CD4-positive, alpha-beta T cell treated with Interferon gamma for 1 hour (primary cell): Measurements from ENCODE around the gene PARP3.
A peak's percentile ranks its signal among the peaks of the same experiment; 100 is the strongest.

Source experiments
- DNase-seq: peaks from one replicate; pipeline ENCODE4 v3.0.0-alpha.2; 2020

The PARP3 gene

DNA sequence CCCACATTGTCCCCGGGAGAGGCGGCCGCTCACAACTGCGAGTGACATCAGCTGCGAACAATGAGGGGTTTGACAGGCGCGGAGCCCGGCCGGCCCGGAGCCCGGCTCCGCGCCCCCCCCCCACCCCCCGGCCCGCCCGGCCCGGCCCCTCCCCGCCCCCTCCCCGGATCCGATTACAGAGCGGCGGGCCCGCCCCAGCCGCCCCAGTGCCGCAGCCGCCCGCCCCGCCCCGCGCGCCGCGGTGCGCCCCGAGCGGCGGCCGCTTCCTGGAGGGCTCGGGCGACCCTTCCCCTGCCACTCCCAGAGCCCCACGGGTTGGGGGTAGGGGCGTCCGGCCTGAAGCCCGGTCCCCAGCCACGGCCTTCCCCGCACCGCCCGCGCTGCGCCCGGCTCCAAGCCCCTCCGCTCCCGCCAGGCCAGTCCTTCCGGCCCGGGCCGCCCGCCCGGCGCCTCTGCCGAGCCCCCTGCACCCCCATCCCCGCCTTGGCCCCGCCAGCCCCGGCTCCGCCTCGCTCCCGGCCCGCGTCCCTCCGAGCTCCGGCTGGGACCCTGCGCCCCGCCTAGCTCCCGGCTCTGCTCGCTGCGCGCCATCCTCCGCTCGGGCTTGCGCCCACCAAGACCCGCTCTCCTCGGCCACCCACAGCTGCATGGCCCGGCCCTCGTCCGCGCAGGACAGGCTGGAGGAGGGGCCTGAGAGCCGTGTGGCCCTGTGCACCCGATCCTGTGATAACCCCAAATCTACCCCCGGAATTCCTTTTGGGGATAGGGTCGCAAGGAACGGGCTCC is 25.4 kb downstream of the PARP3 start, which contains the start of gene PCBP4:
PCBP4 (minus strand) TSS at position 71 of the 786 bp plus-strand sequence. CDS start 6,214 bp downstream, outside the sequence.
- peak; percentile 14 for DNase-seq

DNA sequence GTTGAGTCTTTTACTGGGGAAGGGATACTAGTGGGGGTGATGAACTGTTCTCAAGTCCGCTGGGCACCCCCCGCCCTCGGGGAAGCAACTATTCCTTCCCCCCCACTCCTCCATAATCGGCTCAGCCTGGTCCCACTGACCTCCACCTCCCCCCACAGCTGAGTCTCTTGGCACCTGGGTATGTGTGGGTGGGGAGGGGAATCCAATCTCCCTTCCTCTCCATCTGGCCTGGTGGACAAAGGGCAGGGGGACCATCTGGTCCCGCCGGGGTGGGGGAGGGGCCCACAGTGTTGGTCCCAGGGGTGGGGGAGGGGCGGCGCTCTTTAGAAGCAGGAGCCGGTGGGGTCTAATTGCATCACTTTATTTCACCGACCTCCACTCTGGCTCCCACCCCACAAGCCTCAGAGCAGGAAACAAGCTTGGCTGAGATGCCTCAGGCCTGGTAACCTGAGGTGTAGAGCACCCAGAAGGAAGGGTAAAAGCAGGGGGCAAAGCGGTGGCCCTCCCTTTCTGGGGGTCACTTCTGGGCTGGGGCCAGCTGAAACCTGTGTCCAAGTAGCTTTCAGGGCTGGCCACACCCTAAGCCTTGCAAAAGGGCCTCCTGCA is 26.1 kb downstream of the PARP3 start:
- no peak for DNase-seq

DNA sequence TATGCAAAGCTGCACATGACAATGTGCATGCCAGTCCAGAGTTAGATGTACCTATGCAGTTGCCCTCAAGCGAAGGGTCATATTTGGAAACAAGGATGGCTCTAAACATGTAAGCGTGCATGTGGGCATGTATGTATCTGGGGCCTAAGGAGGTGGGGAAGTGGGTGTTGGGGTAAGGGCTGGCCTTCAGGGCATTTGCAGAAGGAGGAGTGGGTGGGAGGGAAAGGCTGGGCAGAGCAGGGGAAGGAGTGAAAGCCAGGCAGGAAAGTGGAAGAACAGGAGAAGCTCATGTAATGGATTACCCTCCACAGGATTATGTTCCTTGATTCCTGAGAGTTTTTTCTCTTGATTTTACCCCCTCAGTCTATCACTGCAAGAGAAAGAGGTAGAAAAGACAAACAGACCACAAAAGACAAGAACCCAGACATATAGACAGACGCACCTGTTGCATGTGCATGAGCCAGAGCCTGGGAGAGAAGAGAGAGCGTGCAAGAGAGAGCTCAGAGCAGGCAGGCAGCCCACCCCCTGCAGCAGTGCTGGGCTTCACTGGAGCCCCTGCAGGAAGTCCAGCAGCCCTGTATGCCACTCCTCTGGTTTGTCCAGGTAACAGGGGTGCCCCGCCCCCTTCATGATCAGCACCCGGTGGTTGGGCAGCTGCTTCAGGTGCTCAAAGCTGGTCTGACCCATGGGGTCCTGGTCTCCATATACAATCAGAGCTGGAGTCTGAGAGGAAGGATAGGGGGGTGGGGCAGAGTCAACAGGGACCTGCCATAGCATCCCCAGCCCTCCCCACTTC is 26.9 kb downstream of the PARP3 start:
- no peak for DNase-seq

DNA sequence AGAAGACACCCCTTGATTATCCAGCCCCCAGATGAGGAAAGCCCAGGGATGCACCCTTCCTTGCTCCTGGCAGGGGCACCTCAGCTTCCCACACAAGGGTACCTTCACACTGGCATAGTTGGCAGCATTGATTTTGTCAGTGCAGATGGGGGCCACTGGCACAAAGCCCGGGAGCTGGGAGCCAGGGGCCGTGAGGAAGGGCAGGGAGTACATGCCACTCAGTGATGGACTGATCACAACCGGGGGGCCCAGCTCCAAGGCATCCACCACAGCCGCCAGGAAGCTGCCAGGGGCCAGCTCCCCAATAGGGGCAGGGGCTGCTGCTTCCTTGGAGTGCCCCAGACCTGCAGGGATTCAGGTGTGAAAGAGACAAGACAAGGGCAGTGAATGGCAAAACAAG is 27.7 kb downstream of the PARP3 start:
- DNase-seq, result no peak

DNA sequence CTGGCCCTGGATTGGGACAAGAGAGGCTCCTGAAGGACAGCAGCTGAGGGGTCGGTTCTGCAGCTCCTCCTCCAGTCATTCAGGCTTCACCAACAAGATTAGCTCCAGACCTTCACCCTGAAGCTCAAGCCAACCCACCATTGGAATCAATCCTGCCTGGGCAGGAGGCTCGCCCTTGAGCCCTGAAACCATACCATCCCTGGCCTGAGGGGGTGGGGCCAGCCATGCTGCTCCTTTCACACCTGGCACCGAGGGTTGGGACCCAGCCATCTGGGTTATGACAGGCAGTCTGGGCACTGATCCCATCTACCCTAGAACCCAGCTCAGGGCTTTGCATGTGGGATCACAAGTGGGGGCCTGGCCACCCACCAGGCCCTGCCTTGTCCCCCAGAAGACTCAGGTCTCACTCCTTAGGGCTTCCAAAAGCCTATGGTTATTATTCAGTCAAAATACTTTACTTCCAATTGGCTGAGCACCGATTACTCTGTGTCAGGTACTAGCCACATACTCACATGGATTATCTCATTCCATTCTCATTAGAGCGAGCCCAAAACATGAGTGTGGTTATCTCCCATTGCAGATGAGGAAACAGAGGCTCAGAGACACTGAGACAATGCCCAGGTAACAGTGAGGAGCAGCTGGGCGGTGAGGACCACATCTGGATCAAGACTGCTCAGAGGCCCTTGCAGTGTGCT is 28.6 kb downstream of the PARP3 start:
- no peak for DNase-seq

DNA sequence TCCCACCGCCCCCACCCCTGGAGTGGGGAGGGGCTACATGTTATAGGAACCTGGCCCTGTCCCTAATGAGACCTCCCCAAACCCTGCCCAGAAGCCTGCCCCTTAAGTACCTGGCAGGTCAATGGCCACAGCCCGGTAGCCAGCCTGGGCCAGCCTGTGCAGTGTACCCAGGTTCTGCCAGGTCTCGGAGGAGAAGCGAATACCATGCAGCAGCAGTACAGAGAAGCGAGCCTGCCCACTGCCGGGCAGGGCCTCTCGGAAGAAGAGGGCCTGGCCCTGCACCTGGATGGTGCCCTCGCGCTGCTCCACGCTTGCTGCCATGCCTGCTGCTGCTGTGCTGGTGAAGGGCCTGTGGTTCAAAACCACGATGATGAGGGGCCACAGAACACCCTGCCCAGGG is 29.2 kb downstream of the PARP3 start:
- no peak for DNase-seq

DNA sequence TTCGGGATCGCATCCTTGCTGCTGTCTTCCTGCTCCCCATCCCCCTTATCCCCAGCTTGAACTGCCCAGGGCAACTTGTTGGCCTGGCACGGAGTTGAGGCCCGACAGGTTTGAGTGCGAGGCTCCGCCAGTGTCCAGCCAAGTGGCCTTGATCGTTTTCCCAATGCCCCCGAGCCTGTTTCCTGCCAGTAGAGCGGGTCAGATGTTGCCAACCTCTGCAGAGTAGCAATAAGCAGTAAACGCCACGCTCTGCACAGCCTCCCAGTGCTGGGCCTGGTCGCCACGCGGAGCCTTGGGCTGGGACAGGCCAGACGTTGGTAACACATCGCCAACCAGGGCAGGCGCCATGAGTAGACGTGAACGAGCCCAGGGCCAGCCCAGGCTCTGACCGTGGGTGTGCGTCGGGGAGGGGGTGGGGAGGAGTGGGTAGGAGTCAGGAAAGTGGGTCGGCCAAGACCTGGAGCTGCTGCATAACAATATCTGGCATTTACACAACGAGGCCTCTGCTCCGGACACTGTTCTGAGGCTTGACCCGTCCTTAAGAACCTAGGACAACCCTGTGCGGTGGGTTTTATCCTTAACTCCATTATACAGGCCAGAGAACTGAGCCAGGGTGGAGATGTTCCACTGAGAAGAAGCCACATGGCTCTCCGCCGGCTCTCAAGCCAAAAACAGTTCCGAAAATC is 32.3 kb downstream of the PARP3 start:
- no peak for DNase-seq

DNA sequence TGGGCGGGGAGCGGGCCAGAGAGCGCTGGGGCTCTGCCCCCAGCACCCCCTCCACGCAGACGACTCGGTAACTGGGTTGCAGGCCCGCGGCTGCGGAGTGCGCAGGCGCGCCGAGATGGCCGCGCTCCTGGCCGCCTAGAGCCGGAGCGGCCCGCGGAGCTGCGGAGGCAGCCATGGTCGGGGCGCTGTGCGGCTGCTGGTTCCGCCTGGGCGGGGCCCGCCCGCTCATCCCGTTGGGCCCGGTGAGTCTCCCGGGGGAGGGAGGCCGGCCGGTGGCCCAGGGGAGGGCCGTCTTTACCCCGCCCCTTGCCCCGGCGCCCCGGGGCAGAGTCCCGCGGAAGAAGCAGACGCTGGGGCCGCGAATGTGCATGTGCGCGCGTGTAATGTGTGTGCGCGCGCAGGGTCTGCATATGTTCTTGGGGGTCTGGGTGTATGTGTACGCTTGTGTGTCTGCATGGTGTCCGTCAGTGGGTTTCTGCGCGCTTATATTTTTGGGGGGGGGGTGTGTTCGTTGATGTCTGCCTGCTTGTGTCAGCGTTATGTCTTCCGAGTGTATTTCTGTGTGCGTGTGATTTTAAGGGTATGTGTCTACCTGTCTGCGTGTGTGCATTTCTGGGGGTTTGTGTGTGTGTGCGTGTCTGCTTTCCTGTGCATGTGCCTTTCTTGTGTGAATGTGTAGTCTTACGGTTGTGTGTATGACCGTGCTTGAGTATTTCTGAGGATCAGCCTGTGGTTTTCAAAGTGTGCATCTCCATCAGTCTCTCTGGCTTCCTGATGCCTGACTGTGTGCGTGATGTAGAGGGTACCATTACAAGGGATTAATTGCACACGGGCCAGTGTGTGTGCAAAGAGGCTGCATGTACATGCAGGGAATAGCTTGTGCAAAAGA is 33.0 kb downstream of the PARP3 start, which contains the start of gene ABHD14A:
ABHD14A (plus strand) TSS at position 102 of the 889 bp plus-strand sequence; CDS start at position 174, 72 bp downstream.
- peak; percentile 79 for DNase-seq

DNA sequence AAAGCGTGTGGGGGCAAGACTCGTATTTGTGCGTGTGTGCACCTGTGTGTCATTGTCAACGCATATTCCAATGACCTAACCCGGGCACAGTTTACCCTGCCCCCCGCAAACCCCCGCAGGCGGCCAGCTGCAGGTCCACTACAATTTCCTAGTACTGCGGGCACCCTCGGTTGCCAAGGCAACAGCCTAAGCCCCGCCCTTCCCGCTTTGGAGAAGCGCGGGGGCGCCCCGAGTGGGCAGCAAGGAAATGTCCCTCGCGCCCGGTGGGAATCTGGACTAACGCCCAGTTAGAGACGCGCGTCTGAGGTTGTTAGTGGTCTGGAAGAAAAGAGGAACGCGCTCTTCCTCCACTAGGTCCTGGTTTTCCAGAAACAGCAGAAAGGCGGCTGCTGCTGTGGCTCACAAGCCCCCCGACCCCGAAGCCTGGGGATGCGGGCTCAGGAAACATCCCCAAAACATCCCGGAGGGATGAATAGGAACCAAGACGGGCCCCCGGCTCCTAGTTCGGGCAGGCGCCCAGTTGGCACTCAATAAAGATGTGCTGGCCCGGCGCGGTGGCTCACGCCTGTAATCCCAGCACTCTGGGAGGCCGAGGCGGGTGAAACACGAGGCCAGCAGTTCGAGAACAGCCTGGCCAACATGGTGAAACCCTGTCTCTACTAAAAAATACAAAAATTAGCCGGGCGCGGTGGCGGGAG is 33.8 kb downstream of the PARP3 start:
- DNase-seq, result peak; percentile 32

DNA sequence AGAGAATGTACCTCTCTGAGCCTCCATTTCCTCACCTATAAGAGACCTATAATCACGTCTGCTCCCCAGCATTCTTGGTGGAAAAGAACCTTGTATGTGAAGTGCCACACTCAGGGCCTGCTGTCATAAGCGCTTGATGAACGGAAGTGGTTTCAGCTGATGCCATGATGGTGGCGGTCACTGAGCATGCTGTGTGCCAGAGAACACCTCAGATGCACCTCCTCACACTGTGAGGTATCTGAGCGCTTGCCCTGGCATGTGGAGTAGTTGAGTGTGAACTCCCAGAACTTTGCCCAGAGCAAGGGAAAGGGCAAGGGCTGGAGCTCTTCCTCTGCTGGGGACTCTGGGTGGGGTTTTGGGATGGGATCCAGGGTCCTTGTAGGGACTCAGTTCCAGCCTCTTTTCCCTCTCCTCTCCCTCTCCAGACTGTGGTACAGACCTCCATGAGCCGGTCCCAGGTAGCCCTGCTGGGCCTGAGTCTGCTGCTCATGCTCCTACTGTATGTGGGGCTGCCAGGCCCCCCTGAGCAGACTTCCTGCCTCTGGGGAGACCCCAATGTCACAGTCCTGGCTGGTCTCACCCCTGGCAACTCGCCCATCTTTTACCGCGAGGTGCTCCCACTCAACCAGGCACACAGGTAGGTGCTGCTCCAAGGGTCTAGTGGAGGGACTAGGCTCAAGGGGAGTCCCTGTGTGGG is 35.4 kb downstream of the PARP3 start:
- peak; percentile 20 for DNase-seq

DNA sequence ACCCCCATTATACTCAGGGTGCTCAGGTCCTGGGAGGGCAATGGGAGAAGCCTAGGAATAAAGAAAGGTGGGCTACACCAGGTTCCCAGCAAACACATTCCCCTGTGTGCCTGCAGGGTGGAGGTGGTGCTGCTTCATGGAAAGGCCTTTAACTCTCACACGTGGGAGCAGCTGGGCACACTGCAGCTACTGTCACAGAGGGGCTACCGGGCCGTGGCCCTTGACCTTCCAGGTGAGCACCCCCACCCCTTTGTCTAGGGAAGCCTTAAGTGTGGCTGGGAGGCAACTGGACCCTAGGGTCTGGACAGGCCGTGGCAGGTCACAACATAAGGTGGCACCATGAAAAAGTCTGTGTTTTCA is 36.0 kb downstream of the PARP3 start:
- DNase-seq, result no peak

DNA sequence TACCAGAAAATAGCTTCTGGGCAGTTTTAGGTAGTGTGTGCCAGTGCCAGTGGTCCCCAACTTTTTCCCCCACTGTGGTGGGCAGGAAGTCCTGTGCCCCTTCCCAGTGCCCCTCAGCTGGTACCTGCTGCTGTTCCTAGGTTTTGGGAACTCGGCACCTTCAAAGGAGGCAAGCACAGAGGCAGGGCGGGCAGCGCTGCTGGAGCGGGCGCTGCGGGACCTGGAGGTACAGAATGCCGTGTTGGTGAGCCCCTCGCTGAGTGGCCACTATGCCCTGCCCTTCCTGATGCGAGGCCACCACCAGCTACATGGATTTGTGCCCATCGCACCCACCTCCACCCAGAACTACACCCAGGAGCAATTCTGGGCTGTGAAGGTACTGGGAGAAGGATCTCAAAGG is 38.1 kb downstream of the PARP3 start:
- no peak for DNase-seq

DNA sequence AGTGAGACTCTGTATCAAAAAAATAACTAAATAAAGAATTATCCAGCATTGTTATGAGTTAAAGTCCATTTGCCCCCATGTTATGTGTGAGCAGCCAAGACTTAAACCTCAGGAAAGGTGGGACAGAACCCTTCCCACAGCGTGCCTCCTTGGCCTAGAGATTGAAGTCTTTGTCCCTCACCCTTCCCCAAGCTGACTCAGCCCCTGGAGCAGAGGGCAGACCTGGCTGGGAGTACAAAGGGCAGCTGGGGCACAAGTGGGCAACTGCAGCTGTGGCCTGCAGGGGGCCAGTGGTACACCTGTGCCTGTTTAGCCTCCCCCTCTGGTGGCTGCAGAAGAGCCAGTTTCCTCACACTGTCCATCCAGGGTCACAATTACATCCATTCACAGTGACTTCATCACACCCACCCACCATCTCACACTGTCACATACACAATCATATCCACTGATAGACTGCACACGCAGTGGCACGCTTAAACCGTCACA is 40.2 kb downstream of the PARP3 start:
- peak; percentile 19 for DNase-seq

DNA sequence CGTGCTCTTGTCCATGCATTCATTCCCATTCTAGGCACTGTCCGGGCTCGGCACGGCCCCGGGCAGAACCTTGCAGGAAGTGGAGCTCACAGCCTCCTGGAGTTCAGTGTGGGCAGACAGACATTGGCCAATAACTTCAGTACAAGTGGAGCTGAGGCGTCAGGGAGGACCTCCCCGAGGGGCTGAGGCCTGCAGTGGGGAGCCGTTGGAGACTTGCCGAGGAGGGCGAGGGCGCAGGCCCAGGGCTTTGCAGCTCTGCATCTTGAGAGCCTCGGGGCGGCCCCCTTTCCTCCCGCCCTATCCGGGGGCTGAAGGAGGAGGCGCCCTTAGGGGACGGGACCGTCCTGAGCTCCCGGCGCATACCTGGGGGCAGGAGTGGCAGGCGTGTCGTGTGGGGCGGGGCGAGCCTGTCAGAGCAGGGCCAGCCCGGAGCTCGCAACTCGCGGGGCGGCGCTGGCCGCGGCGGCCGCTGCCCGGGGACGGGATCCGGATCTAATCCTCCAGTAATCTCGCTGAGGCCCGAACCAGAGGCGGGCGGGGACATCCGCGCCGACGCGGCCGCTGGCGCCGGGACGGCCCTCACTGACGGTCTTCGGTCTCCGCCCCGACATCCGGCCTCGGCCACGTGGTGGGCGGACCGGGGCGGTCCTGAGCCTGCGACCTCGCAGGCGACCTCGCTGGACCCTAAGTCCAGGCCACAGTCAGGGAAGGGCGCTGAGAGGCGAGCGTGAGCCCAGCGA is 40.8 kb downstream of the PARP3 start, which contains the start of gene ACY1:
ACY1 (plus strand) TSS at position 698 of the 740 bp plus-strand sequence. CDS start 530 bp downstream, outside the sequence.
- peak; percentile 60 for DNase-seq

DNA sequence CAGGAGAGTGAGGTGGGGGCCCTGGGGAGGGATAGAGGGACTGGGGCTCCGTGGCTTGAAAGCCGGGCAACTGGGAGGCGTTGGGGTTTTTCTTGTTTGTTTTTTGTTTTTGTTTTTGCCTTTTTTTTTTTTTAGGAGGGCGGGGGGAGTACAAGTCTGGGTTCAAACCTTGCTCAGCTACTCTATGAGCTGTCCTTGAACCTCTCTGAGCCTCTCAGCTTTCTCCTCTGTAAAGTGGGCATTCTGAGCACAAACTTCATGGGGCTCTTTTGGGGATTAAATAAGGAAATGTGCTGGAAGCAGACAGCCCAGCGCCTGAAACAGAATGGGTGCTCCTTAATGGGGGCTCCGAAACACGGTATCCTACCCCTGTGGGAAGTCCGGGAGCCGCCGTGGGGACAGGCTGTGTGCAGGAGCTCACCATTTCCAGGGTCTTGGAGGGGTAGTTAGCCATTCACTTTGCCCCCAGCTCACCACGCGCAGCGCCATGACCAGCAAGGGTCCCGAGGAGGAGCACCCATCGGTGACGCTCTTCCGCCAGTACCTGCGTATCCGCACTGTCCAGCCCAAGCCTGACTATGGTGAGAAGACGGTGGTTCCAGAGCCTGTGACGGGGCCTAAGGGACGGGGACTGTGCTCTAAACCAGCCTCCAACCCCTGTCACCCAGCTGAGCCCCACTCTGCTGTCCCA is 41.6 kb downstream of the PARP3 start:
- DNase-seq, result no peak

DNA sequence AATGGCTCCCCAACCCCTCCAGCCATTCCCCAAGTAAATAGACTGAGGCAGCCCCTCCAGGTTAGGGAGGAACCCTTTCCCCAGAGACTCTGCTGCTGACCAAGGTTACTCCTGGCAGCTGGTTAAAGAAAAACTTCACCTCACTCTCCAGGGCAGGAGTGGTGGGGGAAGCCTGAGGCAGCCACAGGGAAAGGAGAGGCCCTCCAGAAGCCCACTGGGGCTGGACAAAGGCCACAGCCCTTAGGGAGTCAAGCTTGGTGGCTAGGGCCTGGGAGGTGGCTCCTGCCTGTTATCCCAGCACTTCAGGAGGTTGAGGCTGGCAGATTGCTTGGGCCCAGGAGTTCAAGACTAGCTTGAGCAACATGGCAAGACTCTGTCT is 42.1 kb downstream of the PARP3 start:
- DNase-seq, result no peak

DNA sequence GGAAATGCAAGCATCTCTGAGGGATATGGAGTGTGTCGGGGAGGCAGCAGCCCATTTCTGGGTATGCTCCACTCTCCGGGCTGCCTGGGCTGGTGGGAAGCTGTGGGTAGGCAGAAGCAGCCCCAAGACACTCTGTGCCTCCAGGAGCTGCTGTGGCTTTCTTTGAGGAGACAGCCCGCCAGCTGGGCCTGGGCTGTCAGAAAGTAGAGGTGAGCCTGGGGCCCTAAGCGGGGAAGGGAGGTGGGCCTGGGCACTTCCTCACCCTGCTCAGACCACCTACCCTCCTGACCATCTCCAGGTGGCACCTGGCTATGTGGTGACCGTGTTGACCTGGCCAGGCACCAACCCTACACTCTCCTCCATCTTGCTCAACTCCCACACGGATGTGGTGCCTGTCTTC is 42.9 kb downstream of the PARP3 start:
- DNase-seq, result no peak
